Kidney (tissue), 14 donors: Measurements from ENCODE around the gene SLAMF8. TPM values are rescaled to one million over a fixed set of nuclear protein-coding genes. Genes with fewer than 3 reads are reported as not detected.

Experiments used
- DNase-seq, 5 donors: peaks; one replicate each; pipeline ENCODE4 v3.0.0-alpha.2; 2013 to 2020
- FAIRE-seq: peaks from 2 replicates; lab custom pipeline; 2012; peaks lifted over from hg19 to GRCh38; lab: Jason Lieb, UNC
- H3K27ac ChIP-seq, 2 donors: one replicate each; pipeline ENCODE4 v1.7.0; 2013; ENCODE audit warnings: low read depth in 2 of 2, low read length in 2 of 2, inconsistent platforms in 1 of 2
- H3K27me3 ChIP-seq: one replicate; pipeline ENCODE4 v1.7.1; 2013; ENCODE audit warnings: low read length, inconsistent platforms; ENCODE audit not compliant: control insufficient read depth, insufficient read depth
- H3K36me3 ChIP-seq, 3 donors: one replicate each; pipeline versions ENCODE4 v1.7.0 to v1.7.1; 2013; ENCODE audit warnings: low read length in 3 of 3, control low read depth in 1 of 3, inconsistent platforms in 1 of 3; ENCODE audit not compliant: insufficient read depth in 3 of 3, control insufficient read depth in 2 of 3
- H3K4me1 ChIP-seq, 3 donors: one replicate each; pipeline versions ENCODE4 v1.7.0 to v1.7.1; 2013; ENCODE audit warnings: low read length in 3 of 3, inconsistent platforms in 1 of 3, low read depth in 1 of 3; ENCODE audit not compliant: control insufficient read depth in 2 of 3, insufficient read depth in 2 of 3
- H3K4me3 ChIP-seq, 3 donors: one replicate each; pipeline versions ENCODE4 v1.7.0 to v1.8.1; 2013; ENCODE audit warnings: low read length in 3 of 3, control low read depth in 1 of 3, inconsistent platforms in 1 of 3
- H3K9ac ChIP-seq, 3 donors: one replicate each; pipeline versions ENCODE4 v1.7.0 to v1.7.1; 2013; ENCODE audit warnings: low read length in 3 of 3, control low read depth in 1 of 3, inconsistent platforms in 1 of 3
- H3K9me3 ChIP-seq, 3 donors: one replicate each; pipeline versions ENCODE4 v1.7.0 to v1.7.1; 2013; ENCODE audit warnings: low read length in 3 of 3, control low read depth in 1 of 3, inconsistent platforms in 1 of 3; ENCODE audit not compliant: control insufficient read depth in 2 of 3, insufficient read depth in 1 of 3
- CTCF ChIP-seq: IDR thresholded peaks from 3 replicates; pipeline ENCODE4 v1.5.1; 2012; ENCODE audit warnings: mild to moderate bottlenecking, moderate library complexity, borderline replicate concordance; ENCODE audit not compliant: insufficient read depth; ENCODE audit errors: extremely low read depth
- intact Hi-C: fragments of 100-400 bp; cut with DNase I; formaldehyde crosslinking; loops from one replicate; pipeline ENCODE4 v1.11.1; 2022
- polyA plus RNA-seq: library from polyadenylated mRNA; stranded (reverse); fragments of 350-450 nt; fragmentation: Illumina TruSeq; extraction: RNeasy Lipid Tissue Mini Kit (QIAGEN cat#74804); gene quantifications from one replicate; pipeline ENCODE4 v1.2.3, GENCODE V29; 2014; ENCODE audit warnings: low read depth, low replicate concordance; ENCODE audit not compliant: insufficient read depth
- total RNA-seq: library from RNA; stranded (reverse); fragmentation: NEBNext Ultra II Directional; extraction: Animal tissue kit (Norgen Biotek cat#: 25700); gene quantifications from one replicate; pipeline ENCODE4 v1.2.1, GENCODE V29; 2021
- donor health status: control.
- donor health status: control.
- donor health status: control.
- donor health status: control.
- donor health status: control.
- donor health status: DM: yes; HTN: yes; CAD: no.
- donor health status: Normal renal cell carcinoma (clear cell type).

The SLAMF8 gene
- total and polyA plus RNA-seq, 2 donors from 2014 or later: 1.8 to 12.0 TPM

GRCh38 chr1:159780583-159781582 lies 45.8 kb upstream of the SLAMF8 start, which contains the start of gene DUSP23:
Gene DUSP23 (plus strand): TSS chr1:159780962. CDS start chr1:159781101, 139 bp downstream.
- Histone ChIP-seq H3K27ac (peak within 1 kb of the TSS; percentile 82 to 85), H3K9me3 (no peaks in the 10 kb centered on the region), H3K9ac (peak within 1 kb of the TSS; percentile 11 to 55 (median 25)), H3K4me1 (peaks cover 0 to 7% (median 0%) of the 10 kb centered on the region in 3 donors), H3K36me3 (no peaks in the 10 kb centered on the region), H3K4me3 (peak within 1 kb of the TSS; percentile 50 to 85 (median 74)), H3K27me3 (no peaks in the 10 kb centered on the region)
- peak; percentile 98 for TF ChIP-seq CTCF
- DNase-seq (peak; percentile 98 to 99 (median 98)), FAIRE-seq (peak; percentile 98)
- intact Hi-C loops: no loop called here

DNA sequence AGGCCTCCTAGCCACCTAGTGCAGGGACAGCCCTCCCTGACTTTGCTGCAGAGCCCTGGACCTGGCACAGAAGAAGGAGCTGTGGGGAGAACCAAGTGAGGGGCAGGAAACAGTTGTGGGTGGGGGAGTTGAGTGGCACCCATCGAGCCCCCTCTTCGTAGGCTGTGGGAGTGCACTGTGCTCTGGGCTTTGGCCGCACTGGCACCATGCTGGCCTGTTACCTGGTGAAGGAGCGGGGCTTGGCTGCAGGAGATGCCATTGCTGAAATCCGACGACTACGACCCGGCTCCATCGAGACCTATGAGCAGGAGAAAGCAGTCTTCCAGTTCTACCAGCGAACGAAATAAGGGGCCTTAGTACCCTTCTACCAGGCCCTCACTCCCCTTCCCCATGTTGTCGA lies 44.7 kb upstream of the SLAMF8 start:
- FAIRE-seq: no peak
- intact Hi-C loops: no loop called here

GRCh38 chr1:159783724-159784123 lies 42.9 kb upstream of the SLAMF8 start:
- FAIRE-seq (no peak), DNase-seq (no peak)
- Histone ChIP-seq H3K27ac (no peak overlapping the region), H3K9me3 (no peaks in the 10 kb centered on the region), H3K4me3 (no peak overlapping the region), H3K27me3 (no peaks in the 10 kb centered on the region), H3K4me1 (peaks cover 0 to 7% (median 0%) of the 10 kb centered on the region in 3 donors), H3K9ac (no peak overlapping the region), H3K36me3 (no peaks in the 10 kb centered on the region)
- TF ChIP-seq CTCF: no peak
- intact Hi-C loops: no loop called here

More for the DNA sequence above, 44.7 kb upstream of the SLAMF8 start:
- no peaks in the 10 kb centered on the region for H3K9me3 ChIP-seq
- H3K4me1 ChIP-seq: peaks cover 0 to 7% (median 0%) of the 10 kb centered on the region in 3 donors
- H3K9ac ChIP-seq: peak overlapping the region in 1 of 3 donors; percentile 55
- no peak for TF ChIP-seq CTCF
- peak overlapping the region in 1 of 2 donors; percentile 82 for H3K27ac ChIP-seq
- peak overlapping the region in 2 of 3 donors; percentile 74 to 85 for H3K4me3 ChIP-seq
- no peaks in the 10 kb centered on the region for H3K27me3 ChIP-seq
- H3K36me3 ChIP-seq: no peaks in the 10 kb centered on the region
- peak in 1 of 5 donors; percentile 82 for DNase-seq
